Activated CD8-positive, alpha-beta memory T cell treated with anti-CD3 and anti-CD28 coated beads, Interleukin-2, amount 50 U/mL, for 24 hours (primary cell): ENCODE results near the gene ZNF473.

Experiments
- DNase-seq: peaks from one replicate; pipeline ENCODE4 v3.0.0-alpha.2; 2020; ENCODE audit errors: extremely low read depth

Gene ZNF473

DNA sequence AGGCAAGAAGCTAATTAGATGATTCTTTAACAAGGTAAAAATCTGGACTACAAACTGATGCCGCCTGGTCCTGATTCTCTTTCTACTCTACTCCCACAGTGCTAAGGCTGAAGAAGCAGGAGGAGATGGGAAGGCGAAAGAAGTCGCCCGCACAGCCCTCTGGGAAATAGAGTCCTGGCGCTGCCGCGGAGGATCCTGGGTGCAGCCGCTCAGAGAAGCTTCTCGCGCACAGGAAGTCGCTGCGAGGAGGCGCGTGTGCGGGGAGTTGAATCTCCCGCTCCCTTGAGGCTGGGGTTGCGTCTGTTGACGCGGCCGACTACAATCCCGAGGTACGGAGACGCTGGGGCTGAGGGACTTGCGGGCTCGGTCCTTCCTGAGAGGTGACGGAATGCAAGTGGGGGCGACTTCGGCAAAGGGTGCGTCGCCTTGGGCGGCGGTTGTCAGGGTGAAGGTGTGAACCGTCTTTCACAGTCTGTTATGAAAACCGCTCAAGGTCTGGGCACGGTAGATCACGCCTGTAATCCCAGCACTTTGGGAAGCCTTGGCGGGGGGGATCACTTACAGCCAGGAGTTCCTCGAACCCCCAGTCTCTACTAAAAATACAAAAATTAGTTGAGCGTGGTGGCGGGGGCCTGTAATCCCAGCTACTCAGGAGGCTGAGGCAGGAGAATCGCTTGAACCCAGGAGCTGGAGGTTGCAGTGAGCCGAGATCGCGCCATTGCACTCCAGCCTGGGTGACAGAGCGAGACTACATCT, at the start of gene ZNF473:
TSS of gene ZNF473 (plus strand) at position 212 of the 756 bp plus-strand sequence. CDS start 5,078 bp downstream, outside the sequence.
- peak; percentile 71 for DNase-seq

DNA sequence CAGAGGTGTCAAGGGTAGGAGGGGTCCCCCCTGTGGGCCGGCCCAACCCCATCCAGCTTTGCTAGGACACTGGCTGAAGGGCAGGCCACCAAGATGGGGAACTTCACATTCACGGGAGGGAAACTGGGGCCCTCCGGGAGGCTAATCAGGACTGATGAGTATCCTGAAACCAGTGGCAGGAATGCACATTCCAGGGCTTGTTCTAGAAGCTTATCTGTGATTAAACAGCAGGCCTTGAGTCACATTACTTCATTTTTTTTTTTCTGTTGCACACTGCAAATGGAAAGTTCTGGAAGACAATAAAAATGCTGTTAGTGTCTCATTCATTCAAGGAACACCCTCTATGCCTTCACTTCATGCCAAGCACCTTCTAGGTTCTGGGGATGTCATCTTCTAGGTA, 49.3 kb upstream of the ZNF473 start:
- no peak for DNase-seq

DNA sequence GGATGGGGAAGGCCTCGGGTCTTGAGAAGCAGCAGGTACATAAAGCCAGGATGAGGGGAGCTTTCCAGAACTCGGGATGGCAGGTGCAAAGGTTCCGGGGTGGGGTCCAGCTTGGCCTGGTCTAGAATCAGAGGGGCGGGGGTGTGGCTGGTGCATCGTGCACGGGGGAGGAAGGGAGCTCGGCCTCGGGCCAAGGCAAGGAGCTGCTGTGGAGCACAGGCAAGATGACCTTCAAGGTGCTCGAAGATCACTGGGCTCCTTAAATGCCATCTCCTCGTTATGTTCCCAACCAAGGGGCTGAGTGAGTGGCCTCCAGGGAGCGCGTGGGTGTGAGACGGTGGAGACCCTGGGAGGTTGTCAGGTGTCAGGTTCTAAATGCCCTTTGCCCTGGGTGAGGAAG, 48.7 kb upstream of the ZNF473 start:
- no peak for DNase-seq

DNA sequence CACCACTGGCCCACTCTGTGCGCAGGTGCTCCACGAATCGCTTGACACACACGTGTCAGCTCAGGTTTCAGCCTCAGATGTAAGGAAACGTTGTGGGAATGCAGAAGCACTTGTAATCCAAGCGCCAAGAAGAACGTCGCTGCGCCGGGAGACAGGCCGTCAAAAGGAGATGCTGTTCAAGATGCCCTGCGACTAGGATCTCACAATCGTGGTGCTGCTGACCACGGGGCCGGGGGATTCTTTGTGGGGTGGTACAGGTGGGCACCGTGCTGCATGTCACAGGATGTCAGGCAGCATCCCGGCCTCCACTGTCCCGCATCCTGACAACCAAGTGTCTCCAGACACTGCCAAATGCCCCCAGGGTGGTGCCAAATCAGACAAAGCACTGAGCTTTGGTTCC, 47.9 kb upstream of the ZNF473 start:
- DNase-seq = no peak

DNA sequence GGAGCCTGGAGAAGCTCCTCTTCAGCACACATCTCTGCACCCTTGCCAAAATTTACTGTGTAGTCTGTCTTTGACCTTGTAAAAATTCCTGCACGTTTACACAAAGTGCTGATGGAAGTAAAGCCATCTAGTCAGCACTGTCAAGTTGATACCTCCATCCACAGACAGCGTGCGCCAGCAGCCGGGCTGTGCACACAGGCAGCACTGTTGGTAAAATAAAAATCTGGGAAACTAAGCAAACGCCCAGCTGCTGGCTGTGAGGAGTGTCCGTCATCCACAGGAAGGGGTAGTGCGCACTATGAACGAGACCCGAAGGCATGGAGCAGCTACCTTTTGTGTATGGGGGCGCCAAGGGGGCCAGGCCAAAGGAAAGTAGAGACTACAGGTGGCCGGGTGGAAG, 47.5 kb upstream of the ZNF473 start:
- no peak for DNase-seq

DNA sequence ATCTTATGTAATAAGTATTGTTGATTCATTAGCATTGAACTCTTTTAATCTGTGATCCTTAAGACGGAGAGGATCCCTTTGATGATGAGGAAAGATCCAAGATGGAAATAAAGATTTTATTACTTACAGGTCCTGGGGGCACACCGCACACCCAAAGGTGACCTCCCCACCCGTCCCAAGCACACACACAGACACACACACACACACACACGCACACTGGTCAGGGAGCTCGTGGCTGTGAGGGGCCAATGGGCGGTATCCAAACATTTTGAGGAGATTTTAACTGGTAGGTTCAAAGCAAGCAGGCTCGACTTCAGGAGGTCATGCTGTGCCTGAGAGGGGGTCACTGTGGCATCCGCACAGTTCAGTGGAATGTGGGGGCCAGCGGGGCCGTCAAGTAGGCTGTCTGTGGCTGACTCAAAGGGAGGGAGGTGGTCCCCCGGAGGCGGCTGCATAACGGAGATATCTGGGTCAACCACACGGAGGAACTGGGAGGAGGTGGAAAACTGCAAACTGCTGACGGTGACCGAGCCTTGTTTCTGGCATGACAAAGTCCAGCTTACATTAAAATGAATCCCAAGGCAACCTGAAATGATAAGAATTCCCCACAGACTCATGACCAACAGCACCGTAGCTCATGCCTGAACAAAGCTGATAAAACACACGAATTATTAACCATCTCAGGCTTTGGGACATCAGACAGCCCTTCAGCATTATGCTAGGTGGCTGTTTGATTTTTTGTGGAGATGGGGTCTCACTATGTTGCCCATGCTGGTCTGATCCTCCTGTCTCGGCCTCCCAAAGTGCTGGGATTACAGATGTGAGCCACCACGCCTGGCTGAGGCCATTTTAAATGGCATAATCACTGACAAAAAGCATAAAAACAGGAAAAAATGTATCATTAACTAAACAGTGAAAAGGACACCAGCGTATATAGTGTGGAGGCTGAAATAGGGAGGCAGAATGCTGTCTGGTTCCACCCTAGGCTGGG, 43.9 kb upstream of the ZNF473 start:
- no peak for DNase-seq

DNA sequence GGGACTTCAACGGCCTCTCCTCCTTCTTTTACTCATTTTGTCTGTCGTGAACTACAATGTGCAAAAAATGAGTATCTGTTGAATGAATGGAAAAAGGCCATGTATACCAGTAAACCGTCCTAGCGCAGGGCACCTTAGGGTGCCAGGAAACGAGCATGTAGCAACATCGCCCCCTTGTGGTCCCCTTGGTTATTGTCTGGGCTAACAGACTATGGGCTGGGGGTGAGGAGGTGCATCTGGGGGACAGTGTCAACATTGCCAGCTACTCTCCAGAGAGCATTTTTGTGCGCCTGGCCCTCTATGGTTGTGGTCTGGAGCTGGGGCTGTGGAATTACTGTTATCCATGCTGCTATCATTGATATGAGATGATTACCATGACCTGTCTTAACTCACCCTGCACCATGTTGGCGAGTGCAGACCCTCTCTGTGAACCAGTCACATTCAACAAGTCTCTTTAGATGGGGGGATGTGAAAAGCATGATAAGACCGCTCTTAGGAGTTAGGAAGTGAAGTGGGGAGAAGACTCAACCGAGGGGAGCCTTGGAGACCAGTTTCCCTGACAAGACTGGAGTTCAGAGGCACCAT, 42.1 kb upstream of the ZNF473 start:
- peak; percentile 55 for DNase-seq

DNA sequence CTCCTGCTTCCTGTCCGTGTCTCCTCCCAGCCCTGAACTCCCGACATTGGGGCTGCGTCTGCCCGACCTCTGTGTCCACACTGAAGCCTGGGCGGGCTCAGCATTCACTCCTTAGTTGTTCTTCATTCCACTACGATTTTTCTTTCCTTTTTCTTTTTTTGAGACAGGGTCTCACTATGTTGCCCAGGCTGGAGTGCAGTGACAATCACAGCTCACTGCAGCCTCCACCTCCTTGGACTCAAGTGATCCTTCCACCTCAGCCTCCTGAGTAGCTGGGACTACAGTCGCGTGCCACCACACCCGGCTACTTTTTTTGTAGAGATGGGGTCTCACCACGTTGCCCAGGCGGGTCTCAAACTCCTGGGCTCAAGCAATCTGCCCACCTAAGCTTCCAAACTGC, 41.3 kb upstream of the ZNF473 start:
- DNase-seq = no peak

DNA sequence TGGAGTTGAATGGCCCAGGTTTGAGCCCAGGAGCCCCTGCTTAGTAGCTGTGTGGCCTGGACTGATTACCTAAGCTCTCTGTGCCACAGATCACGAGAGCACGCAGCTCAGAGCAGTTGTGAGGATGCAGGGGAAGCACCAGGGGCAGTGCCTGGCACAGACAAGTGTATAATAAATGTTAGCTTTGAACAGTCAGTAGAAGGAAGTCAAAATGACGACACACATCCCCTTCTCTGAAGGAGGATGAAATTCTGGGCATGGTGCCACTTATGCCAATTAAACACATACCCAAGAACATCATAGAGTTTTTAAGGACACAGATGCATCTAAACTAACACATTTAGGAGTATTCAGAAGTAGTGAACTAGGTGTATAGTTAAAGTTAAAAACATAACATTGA, 39.9 kb upstream of the ZNF473 start:
- DNase-seq = no peak

DNA sequence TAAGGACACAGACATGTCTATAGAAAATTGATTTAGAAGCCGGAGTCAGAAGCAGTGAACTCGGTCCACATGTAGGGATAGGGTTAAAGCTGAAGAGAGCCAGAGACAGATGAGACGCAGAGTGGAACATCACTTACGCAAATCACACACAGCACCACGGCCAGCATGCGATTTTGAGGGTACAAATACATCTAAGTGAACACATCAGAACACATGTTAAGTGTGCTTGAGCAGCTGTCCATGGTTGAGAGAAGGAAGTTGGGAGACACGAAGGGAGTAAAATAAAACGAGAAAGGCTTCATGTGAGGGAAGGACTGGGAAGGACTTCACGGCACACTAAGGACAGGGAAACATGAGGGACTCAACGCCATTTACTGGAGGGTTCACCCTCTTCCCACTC, 39.5 kb upstream of the ZNF473 start:
- DNase-seq = no peak

DNA sequence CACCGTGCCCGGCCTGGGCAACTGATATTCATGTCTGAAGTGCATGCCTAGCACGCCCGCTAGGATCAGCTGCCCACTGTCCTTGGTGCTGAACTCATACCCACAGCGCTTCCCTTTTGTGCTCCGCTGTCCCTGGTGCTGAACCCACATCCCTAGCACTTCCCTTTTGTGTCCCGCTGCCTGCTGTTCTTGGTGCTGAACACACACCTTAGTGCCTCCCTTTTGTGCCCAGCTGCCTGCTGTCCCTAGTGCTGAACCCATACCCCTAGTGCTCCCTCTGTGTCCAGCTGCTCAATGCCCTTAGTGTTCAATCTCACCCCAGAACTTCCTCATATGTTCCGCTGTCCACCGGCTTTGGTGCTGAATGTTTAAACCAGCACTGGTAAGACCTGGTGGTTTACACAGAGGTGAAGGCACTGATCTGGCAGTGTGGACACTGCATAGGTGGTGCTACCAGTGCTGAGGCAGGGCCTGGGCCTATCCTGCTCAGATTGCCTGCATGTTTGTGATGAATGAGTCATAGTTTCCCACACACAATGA, 38.6 kb upstream of the ZNF473 start:
- peak; percentile 44 for DNase-seq

DNA sequence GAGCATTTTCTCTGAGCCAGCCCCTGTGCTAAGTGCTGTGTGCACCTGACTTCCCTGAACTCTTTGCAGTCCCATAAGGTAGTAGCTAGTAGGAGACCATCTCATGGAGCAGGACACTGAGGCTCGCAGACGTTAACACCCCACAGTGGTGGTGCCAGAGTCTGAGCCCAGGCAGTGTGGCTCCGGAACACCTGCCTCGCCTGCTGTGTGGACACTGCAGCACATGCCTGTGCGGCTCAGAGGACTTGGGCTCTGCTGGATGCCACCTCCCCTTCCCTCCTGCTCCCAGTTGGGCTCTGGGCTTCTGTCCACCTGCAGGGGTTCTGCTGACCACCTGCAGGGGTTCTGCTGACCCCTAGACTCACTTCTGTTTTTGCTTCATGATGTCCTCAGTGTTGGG, 37.8 kb upstream of the ZNF473 start:
- DNase-seq = no peak

DNA sequence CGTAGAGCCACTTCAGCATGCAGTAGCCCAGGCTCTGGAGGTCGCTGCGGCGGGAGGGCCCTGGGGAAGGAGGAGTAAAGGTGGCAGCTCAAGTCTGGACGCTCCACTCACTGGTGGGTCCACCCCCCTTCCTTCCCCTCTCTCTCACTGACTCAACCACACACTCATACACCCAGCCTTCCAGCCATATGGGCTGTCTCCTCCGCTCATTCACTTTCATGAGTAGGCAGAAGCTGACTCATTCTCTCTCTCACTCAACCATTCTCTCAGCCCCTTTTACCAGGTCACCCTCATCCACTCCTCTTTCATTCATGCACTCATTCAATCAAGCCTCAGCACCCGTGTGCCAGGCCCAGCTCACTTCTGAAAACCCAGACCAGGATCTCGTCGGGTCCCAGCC, 37.4 kb upstream of the ZNF473 start:
- DNase-seq = no peak

DNA sequence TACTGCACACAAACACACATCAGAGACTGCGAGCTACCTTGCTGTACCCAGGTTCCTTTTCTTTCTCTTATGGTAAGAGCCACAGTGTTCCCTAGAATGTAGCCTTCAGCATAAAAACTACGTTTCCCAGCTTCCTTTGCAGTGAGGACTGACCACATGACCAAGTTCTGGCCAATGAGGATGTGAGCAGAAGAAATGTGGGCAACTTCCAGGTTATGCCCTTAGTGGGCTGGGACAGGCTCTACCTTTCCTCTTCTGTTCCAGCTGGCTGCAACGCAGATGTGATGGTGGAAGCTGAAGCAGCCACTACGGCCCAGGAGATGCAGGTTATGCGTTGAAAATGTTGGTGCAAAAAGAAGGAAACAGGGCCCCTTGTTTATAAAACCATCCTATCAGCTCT, 28.1 kb upstream of the ZNF473 start:
- no peak for DNase-seq

DNA sequence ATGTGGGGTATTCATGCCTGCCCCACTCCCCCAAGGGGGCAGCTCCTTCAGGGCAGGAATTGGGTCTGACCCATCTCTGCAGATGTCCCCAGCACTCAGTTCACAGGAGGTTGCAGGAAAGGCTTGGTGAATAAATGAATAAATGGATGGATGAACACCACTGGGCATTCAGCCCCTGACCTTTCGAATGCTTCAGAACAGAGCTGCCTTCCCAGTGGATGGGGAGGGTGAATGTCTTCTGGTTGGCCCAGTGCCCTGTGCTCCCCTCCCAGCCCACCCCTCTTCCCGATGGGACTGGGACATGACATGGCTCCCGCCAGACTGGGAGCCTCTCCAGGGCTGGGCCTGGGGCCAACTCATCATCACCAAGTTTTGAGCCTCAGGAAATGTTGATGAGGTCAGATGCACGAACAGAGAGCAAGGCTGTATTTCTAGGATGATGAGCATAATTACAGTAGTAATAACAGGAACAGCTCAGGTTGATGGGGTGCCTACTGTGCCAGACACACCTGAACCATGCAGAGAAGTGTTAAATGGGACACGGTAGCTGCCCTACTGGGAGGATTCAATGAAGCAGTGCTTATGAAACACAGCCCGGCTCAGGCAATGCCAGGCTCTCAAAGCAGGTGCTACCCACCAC, 26.3 kb upstream of the ZNF473 start:
- DNase-seq = no peak

DNA sequence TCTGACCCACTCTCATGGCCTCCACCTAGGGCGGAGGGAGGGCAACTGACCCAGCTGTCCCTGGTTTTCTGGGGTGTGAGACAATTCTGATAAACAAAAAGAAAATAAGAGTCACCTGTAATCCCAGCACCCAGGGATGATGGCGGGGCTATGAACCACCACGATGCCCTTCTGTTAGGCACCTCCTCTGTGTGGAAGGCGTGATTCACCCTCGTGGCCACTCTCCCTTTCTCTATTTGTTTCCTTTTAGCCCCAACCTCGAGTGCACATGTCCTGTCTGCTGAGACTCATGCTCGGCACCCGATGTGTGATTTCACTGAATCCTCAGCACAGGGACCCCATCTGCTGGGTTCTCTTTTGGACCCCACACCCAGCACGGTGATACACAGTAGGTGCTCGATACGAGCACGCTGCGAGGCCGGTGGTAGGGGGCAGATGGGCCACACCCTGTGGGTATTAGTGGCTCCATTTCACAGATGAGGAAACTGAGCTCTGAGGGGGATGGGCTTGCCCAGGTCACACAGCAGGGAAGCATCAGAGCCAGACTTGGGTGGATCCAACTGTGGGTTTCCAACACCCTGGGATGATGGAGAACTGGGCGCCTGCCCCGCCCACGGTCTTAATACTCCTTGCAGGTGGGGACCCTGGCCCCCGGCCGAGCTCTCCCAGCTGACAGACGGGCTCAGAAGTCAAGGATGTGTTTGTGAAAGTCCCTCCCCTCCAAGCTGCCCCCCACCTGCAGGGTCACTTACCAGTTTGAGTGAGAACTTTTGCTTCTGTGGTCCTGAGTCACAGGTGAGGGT, 25.6 kb upstream of the ZNF473 start:
- no peak for DNase-seq

DNA sequence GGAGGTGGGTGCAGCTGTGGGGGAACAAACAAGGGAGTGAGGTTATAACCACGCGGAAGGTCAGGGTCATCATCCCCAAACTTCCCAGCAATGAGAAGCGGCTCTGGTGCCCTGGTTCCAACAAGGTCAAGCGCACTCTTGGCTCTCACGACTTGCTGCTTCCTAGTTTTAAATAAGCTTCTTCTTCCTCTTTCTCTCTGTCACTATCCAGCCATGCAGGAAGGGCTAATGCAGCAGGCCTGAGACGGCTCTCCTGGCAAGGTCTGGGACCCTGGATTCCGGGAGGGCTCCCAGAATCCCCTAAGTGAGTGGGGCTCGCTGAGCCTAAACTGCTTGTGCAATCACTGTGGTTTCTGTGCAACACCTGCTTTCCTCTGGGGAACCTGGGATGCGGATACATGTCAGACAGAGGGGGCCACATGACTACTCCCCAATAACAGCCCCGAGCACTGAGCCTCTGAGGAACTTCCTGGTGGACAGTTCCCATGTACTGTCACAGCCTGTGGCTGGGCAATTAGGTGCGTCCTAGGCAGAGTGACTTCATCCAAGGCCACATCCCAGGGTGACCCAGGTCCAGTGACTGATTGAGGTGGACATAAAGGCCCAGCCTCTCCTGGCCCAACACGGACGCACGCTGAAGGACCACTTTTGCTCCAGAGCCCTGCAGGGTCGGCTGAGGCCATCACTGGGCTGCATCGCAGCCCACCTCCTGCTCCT, 24.8 kb upstream of the ZNF473 start:
- no peak for DNase-seq

DNA sequence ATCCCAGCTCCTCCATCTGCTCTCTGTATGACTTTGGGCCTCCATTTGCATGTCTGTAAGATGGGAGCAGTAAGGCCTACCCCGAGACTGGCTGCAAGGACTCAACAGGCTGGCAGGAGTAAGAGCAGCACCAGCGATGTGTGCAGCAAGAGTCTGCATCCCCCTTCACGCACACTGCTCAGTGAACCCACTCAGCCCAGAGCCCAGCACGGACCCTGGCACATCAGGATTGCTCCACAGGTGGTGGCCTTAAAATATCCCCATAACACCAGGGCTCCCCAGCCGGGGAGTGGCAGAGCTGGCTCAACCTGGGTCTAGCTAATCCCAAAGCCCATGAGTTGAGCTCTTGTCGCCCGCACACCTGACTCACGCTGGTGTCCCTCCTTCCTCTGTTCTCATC, 24.0 kb upstream of the ZNF473 start:
- DNase-seq = no peak

DNA sequence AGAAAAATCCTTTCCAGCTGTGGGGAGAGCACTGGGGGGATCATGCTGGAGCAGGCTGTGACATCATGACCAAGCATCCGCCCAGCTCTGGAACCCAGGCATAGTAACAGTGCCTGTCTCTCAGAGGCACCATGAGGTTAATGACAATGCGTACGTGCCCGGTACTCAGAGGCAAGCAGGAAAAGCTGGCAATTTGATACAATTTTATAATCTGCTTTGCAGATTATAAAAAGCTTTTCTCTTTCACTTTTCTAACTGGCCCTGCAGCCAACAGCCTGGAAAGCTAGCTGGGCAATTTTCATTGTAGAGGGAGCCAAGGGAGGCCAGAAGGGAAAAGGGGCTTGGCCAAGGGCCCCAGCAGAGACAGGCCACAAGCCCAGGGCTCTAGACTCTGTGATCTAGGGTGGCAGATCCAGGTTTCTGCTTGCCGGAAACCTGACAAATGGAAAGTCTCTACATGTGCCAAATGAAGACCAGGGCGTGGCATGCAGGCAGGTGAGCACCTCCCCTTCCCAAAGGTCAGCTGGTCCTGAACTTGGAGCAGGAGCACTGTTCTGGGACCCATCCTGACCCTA, 23.3 kb upstream of the ZNF473 start:
- no peak for DNase-seq

DNA sequence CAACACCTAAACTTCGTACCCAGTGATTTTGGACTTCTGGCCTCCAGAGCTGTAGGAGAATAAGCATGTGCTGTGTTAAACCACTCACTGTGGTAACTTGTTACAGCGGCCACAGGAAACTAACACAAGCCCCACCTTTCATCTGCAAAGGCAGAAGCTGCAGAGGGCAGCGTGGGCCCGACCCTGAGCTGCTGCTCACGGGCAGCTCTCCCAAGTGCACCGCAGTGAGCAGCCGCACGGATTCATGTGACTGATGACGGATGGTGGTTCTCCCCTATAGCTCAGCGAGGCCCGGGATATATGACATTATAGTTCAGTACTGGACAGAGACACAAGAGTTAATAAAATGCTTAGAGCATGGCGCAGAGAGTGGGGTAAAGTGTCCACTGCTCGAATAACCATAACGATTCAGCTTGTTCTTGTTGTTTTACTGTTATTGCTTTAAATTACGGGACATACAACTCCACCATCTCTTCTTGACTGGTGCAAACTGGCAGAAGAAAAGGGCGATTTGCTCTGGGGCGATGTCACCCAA, 22.5 kb upstream of the ZNF473 start:
- no peak for DNase-seq
